ENCODE results near the gene SAMMSON.

GRCh38 chr3:70119879-70120278 lies 120.3 kb downstream of the SAMMSON start:
- no peak for TF ChIP-seq ZNF592 (IDR thresholded peaks at IDR 0.05)
- TF ChIP-seq BACH1 (IDR thresholded peaks at IDR 0.05; ENCODE audit: borderline replicate concordance), result no peak
- TF ChIP-seq TARDBP (IDR thresholded peaks at IDR 0.05; ENCODE audit: borderline replicate concordance), result no peak
- TF ChIP-seq CEBPB (IDR thresholded peaks at IDR 0.05; ENCODE audit: borderline replicate concordance in 1 of 2, low read depth in 2 of 2, low read length in 2 of 2), result no peak
- TF ChIP-seq NFXL1 (IDR thresholded peaks at IDR 0.05; ENCODE audit: borderline replicate concordance), result no peak
- TF ChIP-seq POLR2A (IDR thresholded peaks at IDR 0.05; ENCODE audit: low read depth, low read length), result no peak
- TF ChIP-seq BRCA1 (IDR thresholded peaks at IDR 0.05; ENCODE audit: low read depth, low read length), result no peak
- no peak for TF ChIP-seq CTCF (IDR thresholded peaks at IDR 0.05 in 2 of 3, conservative IDR thresholded peaks at IDR 0.05 in 1 of 3; ENCODE audit: control insufficient read depth in 2 of 3, extremely low read depth in 1 of 3, insufficient read depth in 1 of 3, low read depth in 3 of 3, low read length in 3 of 3)
- no peak for TF ChIP-seq ATF2 (IDR thresholded peaks at IDR 0.05; ENCODE audit: low read length)

Data from GM12878 (cell line).